NCI-H2107 treated with DMSO at 0.1 percent for 48 hours (cell line): ENCODE data around the gene CDKAL1.
"Not testable (repeated sequence)": the region's sequence is repeated elsewhere in the genome, so short reads cannot be mapped to it uniquely, and the experiment has no call there.

ENCODE experiments used
- DNase-seq: peaks from one replicate; lab custom pipeline; 2025; ENCODE audit not compliant: unreplicated experiment; lab: John Stamatoyannopoulos, UW

CDKAL1 gene

GRCh38 chr6:20589266-20589665 is 55.0 kb downstream of the CDKAL1 start:
- no peak for DNase-seq

GRCh38 chr6:20590476-20590875 is 56.2 kb downstream of the CDKAL1 start:
- DNase-seq, result not testable (repeated sequence)

- DNase-seq, result not testable (repeated sequence)
These were observed 60.1 kb downstream of the CDKAL1 start for GRCh38 chr6:20594299-20594853.

- no peak for DNase-seq
These were observed 65.2 kb downstream of the CDKAL1 start for GRCh38 chr6:20599302-20600051.

- DNase-seq, result no peak
These were observed 66.6 kb downstream of the CDKAL1 start for GRCh38 chr6:20600831-20601230.

- no peak for DNase-seq
These were observed 69.9 kb downstream of the CDKAL1 start for GRCh38 chr6:20604159-20604558.

GRCh38 chr6:20605061-20605460 is 70.8 kb downstream of the CDKAL1 start:
- no peak for DNase-seq

GRCh38 chr6:20605581-20605980 is 71.3 kb downstream of the CDKAL1 start:
- no peak for DNase-seq

- DNase-seq, result no peak
These were observed 72.6 kb downstream of the CDKAL1 start for GRCh38 chr6:20606831-20607230.

GRCh38 chr6:20608356-20608755 is 74.1 kb downstream of the CDKAL1 start:
- no peak for DNase-seq

GRCh38 chr6:20608905-20609304 is 74.6 kb downstream of the CDKAL1 start:
- DNase-seq, result no peak

- not testable (repeated sequence) for DNase-seq
These were observed 75.7 kb downstream of the CDKAL1 start for GRCh38 chr6:20609924-20610323.

GRCh38 chr6:20610636-20611370 is 76.5 kb downstream of the CDKAL1 start:
- no peak for DNase-seq

- DNase-seq, result not testable (repeated sequence)
These were observed 83.3 kb downstream of the CDKAL1 start for GRCh38 chr6:20617537-20617936.

GRCh38 chr6:20620043-20620442 is 85.8 kb downstream of the CDKAL1 start:
- DNase-seq, result no peak

GRCh38 chr6:20623761-20624160 is 89.5 kb downstream of the CDKAL1 start:
- DNase-seq, result no peak

- no peak for DNase-seq
These were observed 91.9 kb downstream of the CDKAL1 start for GRCh38 chr6:20626165-20626564.

GRCh38 chr6:20629509-20629908 is 95.3 kb downstream of the CDKAL1 start:
- DNase-seq, result no peak

- DNase-seq, result no peak
These were observed 95.9 kb downstream of the CDKAL1 start for GRCh38 chr6:20630136-20630535.

- no peak for DNase-seq
These were observed 96.6 kb downstream of the CDKAL1 start for GRCh38 chr6:20630617-20631548.

- no peak for DNase-seq
These were observed 97.3 kb downstream of the CDKAL1 start for GRCh38 chr6:20631549-20631924.
